HepG2 (cell line): ENCODE measurements around the gene DAB2IP. TPM values are rescaled to one million over a fixed set of nuclear protein-coding genes. Genes with fewer than 3 reads are reported as not detected.
A peak's percentile ranks its signal among the peaks of the same experiment; 100 is the strongest.

ENCODE experiments used
- ATAC-seq: fragments of 200-7000 bp; cut with Tn5 transposase; 3 replicates; pipeline ENCODE4 v1.9.1; 2020; ENCODE audit warnings: mild to moderate bottlenecking, moderate library complexity
- BruUV-seq: library from RNA; stranded (reverse); fragments of 400-500 nt; replicated peaks from 2 replicates; lab custom pipeline; 2021; lab: Mats Ljungman, UMichigan
- CTCF ChIA-PET: fragments of 300-600 bp; formaldehyde crosslinking; extraction: SDS; loops from one replicate; lab custom pipeline; 2021; ENCODE audit warnings: low total read pairs, inconsistent platforms, low intra/inter-chr PET ratio; lab: Yijun Ruan, JAX
- POLR2A ChIA-PET: fragments of 350-600 bp; sonication (Branson Sonifier 250); formaldehyde crosslinking; loops from one replicate; lab custom pipeline; 2020; ENCODE audit warnings: antibody characterized with exemption, inconsistent platforms; lab: Yijun Ruan, JAX
- DNase-seq: peaks from one replicate; pipeline ENCODE4 v3.0.0-alpha.2; 2015; ENCODE audit warnings: low spot score
- FAIRE-seq: peaks from 3 replicates; lab custom pipeline; 2011; peaks lifted over from hg19 to GRCh38; lab: Jason Lieb, UNC
- H2AFZ ChIP-seq: one replicate; pipeline ENCODE4 v1.6.1; 2011; ENCODE audit warnings: low read length, inconsistent platforms
- H3K27ac ChIP-seq: fragments of 300-600 bp; 3 replicates; pipeline ENCODE4 v1.8.0; 2011; ENCODE audit warnings: mixed run types, mild to moderate bottlenecking, mixed read lengths, low read length, inconsistent platforms; ENCODE audit not compliant: insufficient read depth; ENCODE audit errors: extremely low read length
- H3K27me3 ChIP-seq, 2 experiments: fragments of 200-600 bp in 1 of 2; 2 replicates in 1 of 2; 3 replicates in 1 of 2; pipeline versions ENCODE4 v1.6.0 to v1.8.0; 2011; ENCODE audit warnings: low read length in 2 of 2, mild to moderate bottlenecking in 2 of 2, moderate library complexity in 2 of 2, inconsistent platforms in 1 of 2; ENCODE audit not compliant: insufficient read depth in 2 of 2, control insufficient read depth in 1 of 2
- H3K36me3 ChIP-seq, 2 experiments: fragments of 200-600 bp in 1 of 2; replicated peaks in 1 of 2; 2 replicates in 1 of 2; 3 replicates in 1 of 2; pipeline versions ENCODE4 v1.5.1 to v1.8.0; 2011; ENCODE audit warnings: low read length in 2 of 2, inconsistent platforms in 1 of 2; ENCODE audit not compliant: insufficient read depth in 2 of 2, control insufficient read depth in 1 of 2
- H3K4me1 ChIP-seq: 2 replicates; pipeline ENCODE4 v1.5.1; 2012; ENCODE audit warnings: low read length, inconsistent platforms; ENCODE audit not compliant: insufficient read depth
- H3K4me2 ChIP-seq: 2 replicates; pipeline ENCODE4 v1.6.0; 2011; ENCODE audit warnings: low read depth, low read length, inconsistent platforms
- H3K4me3 ChIP-seq, 3 experiments: fragments of 200-600 bp in 1 of 3; sonication (generic), shearing (Covaris generic) in 1 of 3; replicated peaks in 1 of 3; 2 replicates each; pipeline ENCODE4 v1.5.1; 2011 to 2016; ENCODE audit warnings: low read length in 3 of 3, inconsistent platforms in 2 of 3, low read depth in 2 of 3, mild to moderate bottlenecking in 2 of 3, control low read depth in 1 of 3, mixed read lengths in 1 of 3; ENCODE audit not compliant: insufficient read depth in 1 of 3
- H3K79me2 ChIP-seq: one replicate; pipeline ENCODE4 v1.6.1; 2011; ENCODE audit warnings: low read length, inconsistent platforms; ENCODE audit not compliant: insufficient read depth
- H3K9ac ChIP-seq: 2 replicates; pipeline ENCODE4 v1.6.0; 2011; ENCODE audit warnings: mild to moderate bottlenecking, low read depth, low read length, inconsistent platforms; ENCODE audit not compliant: insufficient read depth
- H3K9me3 ChIP-seq: 2 replicates; pipeline ENCODE4 v1.5.1; 2012; ENCODE audit warnings: mild to moderate bottlenecking, low read length
- H4K20me1 ChIP-seq: 2 replicates; pipeline ENCODE4 v1.6.0; 2011; ENCODE audit warnings: inconsistent platforms, mild to moderate bottlenecking, low read length, moderate library complexity; ENCODE audit not compliant: insufficient read depth
- POGK ChIP-seq: sonication (generic); formaldehyde crosslinking; conservative IDR thresholded peaks from 2 replicates; pipeline ENCODE4 v1.8.0; 2022; ENCODE audit warnings: mild to moderate bottlenecking, moderate library complexity, missing genetic modification reagents
- ZNF687 ChIP-seq: sonication (generic); formaldehyde crosslinking; IDR thresholded peaks from 2 replicates; pipeline ENCODE4 v1.5.1; 2020; ENCODE audit warnings: mild to moderate bottlenecking, missing genetic modification reagents, moderate library complexity
- whole genome bisulfite sequencing: methylation state at CpG from one replicate; pipeline ENCODE4 v1.1.6; 2017; ENCODE audit warnings: low lambda C conversion rate; 5-methylcytosine and 5-hydroxymethylcytosine counted together
- in situ Hi-C: cut with HindIII; loops from 2 replicates; pipeline ENCODE4 v1.10.0; 2017; ENCODE audit warnings: low pct_unique_long_range_greater_than_20kb; ENCODE audit not compliant: extremely low pct_ligation_motif_present
- intact Hi-C: fragments of 100-400 bp; cut with micrococcal nuclease; formaldehyde crosslinking; loops from one replicate; pipeline ENCODE4 v1.10.0; 2022; ENCODE audit not compliant: unreplicated experiment
- polyA plus RNA-seq, 8 experiments: library from polyadenylated mRNA; depleted of rRNA in 3 of 8; stranded (reverse) in 7 of 8; unstranded in 1 of 8; fragments of >200 nt; fragmentation: Illumina TruSeq in 4 of 8; extraction: Trizol in 4 of 8; gene quantifications; 2 replicates each; pipeline versions ENCODE4 v1.2.1 to v1.2.3, GENCODE V29; 2011 to 2016; ENCODE audit warnings: low read depth in 4 of 8, missing spikeins in 1 of 8, mixed read lengths in 1 of 8; ENCODE audit not compliant: insufficient read depth in 1 of 8
- total RNA-seq, 5 experiments: library from RNA; depleted of rRNA; stranded (reverse); fragments of >200 nt; fragmentation: Illumina TruSeq; extraction: Trizol; gene quantifications; 2 replicates each; pipeline ENCODE4 v1.2.3, GENCODE V29; 2016; ENCODE audit warnings: low read depth in 1 of 5

Gene DAB2IP
- total and polyA plus RNA-seq, 2 of the 13 experiments (the other 11 are each of a cell fraction or from before 2014, with no cell fraction given), result 25.3 to 37.9 TPM

DNA sequence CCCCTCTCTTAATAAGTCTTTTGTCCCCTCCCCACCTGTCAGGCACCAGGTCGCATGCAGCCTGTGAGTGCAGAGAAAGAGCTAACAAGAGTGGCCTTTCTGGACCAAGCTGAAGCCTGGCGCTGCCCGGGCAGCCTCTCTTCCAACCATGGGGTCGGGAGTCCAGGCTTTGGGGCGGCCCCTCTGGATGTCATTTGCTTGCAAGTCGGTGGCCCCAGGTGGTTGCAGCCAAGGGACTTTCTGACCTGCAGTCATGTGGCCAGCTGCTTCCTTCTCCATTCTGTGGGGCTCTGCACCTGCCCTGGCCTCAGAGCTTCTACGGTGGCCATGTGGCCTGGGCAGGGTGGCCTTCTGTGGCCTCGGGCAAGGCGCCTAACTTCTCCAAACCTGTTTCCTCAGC, 159.7 kb downstream of the DAB2IP start:
- H3K9ac ChIP-seq, result no peak overlapping the region
- intact Hi-C loops, result no loop called here
- peak overlapping the region; percentile 23; the same call in 1 of the 2 replicates for H3K4me2 ChIP-seq
- DNase-seq, result no peak
- 13% methylated on average over 4 of the region's 9 CpGs for WGBS
- H4K20me1 ChIP-seq, result no peaks in the 10 kb centered on the region
- FAIRE-seq, result no peak
- in situ Hi-C loops, result no loop called here
- CTCF ChIA-PET, result no interaction called here
- H3K36me3 ChIP-seq, result no peaks in the 10 kb centered on the region
- H3K4me1 ChIP-seq, result peaks cover 10% of the 10 kb centered on the region; the same call in 1 of the 2 replicates
- no peaks in the 10 kb centered on the region for H3K9me3 ChIP-seq
- POLR2A ChIA-PET, result no interaction called here
- BruUV-seq, result no TSS peak
- no peak overlapping the region for H2AFZ ChIP-seq
- ATAC-seq, result peak; percentile 44; the same call in 2 of the 3 replicates
- H3K4me3 ChIP-seq, result peak overlapping the region in 1 of 3 experiments; percentile 27; a peak in 1 of 6 replicates
- H3K27ac ChIP-seq, result no peak overlapping the region
- TF ChIP-seq POGK, result no peak
- peak; percentile 35; the same call in 1 of the 2 replicates for TF ChIP-seq ZNF687 (CRISPR knock-in tag)
- TF ChIP-seq, all 625 proteins: peak for 1
- Histone ChIP-seq H3K27me3 (peaks cover 3 to 42% of the 10 kb centered on the region in 2 experiments; a peak in 4 of 5 replicates), H3K79me2 (no peaks in the 10 kb centered on the region)
